Aorta (tissue), 5 donors: Measurements from ENCODE around the gene S100A13. TPM values are rescaled to one million over a fixed set of nuclear protein-coding genes. Genes with fewer than 3 reads are reported as not detected.
"Not testable (repeated sequence)": the region's sequence is repeated elsewhere in the genome, so short reads cannot be mapped to it uniquely, and the experiment has no call there.

Experiments
- ATAC-seq: fragments of 200-7000 bp; cut with Tn5 transposase; one replicate; pipeline ENCODE4 v1.9.1; 2022; ENCODE audit warnings: moderate library complexity; ENCODE audit not compliant: low FRiP score
- DNase-seq, 2 donors: peaks; one replicate each; pipeline ENCODE4 v3.0.0-alpha.2; 2020
- H3K27ac ChIP-seq, 2 donors: one replicate each; pipeline ENCODE4 v1.5.1; 2013; ENCODE audit warnings: low read length in 2 of 2, mild to moderate bottlenecking in 2 of 2, moderate library complexity in 2 of 2, control low read depth in 1 of 2, inconsistent platforms in 1 of 2, low read depth in 1 of 2
- H3K27me3 ChIP-seq, 2 donors: one replicate each; pipeline ENCODE4 v1.6.1; 2013; ENCODE audit warnings: control low read depth in 1 of 2, low read length in 1 of 2, mild to moderate bottlenecking in 1 of 2, moderate library complexity in 1 of 2; ENCODE audit not compliant: insufficient read depth in 2 of 2, control insufficient read depth in 1 of 2
- H3K36me3 ChIP-seq, 2 donors: one replicate each; pipeline ENCODE4 v1.6.1; 2013; ENCODE audit warnings: control low read depth in 1 of 2, low read length in 1 of 2, mild to moderate bottlenecking in 1 of 2; ENCODE audit not compliant: insufficient read depth in 2 of 2, control insufficient read depth in 1 of 2
- H3K4me1 ChIP-seq, 2 donors: one replicate each; pipeline ENCODE4 v1.6.1; 2013; ENCODE audit warnings: low read length in 2 of 2, control low read depth in 1 of 2, mild to moderate bottlenecking in 1 of 2, moderate library complexity in 1 of 2; ENCODE audit not compliant: insufficient read depth in 2 of 2, control insufficient read depth in 1 of 2
- H3K4me3 ChIP-seq, 2 donors: one replicate each; pipeline ENCODE4 v1.5.1; 2013; ENCODE audit warnings: low read length in 2 of 2, control low read depth in 1 of 2, mild to moderate bottlenecking in 1 of 2
- H3K9me3 ChIP-seq: one replicate; pipeline ENCODE4 v1.6.1; 2013; ENCODE audit warnings: mild to moderate bottlenecking, low read length; ENCODE audit not compliant: control insufficient read depth
- WGBS, 2 donors: extraction: QIAGEN DNeasy Blood & Tissue Kit; methylation state at CpG; one replicate each; pipeline ENCODE4 v1.1.7; 2013; 5-methylcytosine and 5-hydroxymethylcytosine counted together
- intact Hi-C, 2 donors: fragments of 100-400 bp; cut with DNase I; formaldehyde crosslinking; loops; one replicate each; pipeline versions ENCODE4 v1.14.2 to v1.15.0; 2022
- polyA plus RNA-seq, 2 donors: library from polyadenylated mRNA; stranded (reverse); fragments of 200-250 nt; gene quantifications; one replicate each; pipeline ENCODE4 v1.2.3, GENCODE V29; 2013
- total RNA-seq, 2 donors: library from RNA; stranded (reverse); fragmentation: NEBNext Ultra II Directional; extraction: Animal tissue kit (Norgen Biotek cat#: 25700); gene quantifications; one replicate each; pipeline ENCODE4 v1.2.1, GENCODE V29; 2021
- donor health status: healthy with polysubstance abuse.
- donor health status: Bipolar disorder and iron deficiency.
- donor health status: DM: no; HTN: no; CAD: no.
- donor health status: DM: no; HTN: no; CAD: no.
- donor health status: DM: yes; HTN: yes; CAD: no.

S100A13 gene
- total and polyA plus RNA-seq, 4 donors = 80.0 to 245 (median 177) TPM

DNA sequence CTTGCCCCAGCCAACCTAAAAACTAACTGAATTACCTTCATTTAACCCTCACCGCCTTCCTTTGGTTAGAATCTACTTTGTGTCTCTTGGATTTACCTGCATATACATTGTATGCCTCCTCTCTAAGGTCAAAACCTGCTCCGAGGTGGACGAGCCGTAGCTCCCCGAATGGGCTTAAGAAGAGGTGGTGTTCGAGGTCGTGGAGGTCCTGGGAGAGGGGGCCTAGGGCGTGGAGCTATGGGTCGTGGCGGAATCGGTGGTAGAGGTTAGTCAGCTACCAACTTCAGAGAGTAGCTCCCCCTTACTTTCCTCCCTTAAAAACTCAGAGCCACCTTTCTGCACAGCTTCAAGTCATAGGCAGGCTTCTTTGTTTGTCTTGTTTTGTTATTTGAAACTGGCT lies 15.8 kb upstream of the S100A13 start:
- Histone ChIP-seq H3K4me1 (no peaks in the 10 kb centered on the region), H3K4me3 (no peak overlapping the region), H3K36me3 (peaks cover 5 to 10% of the 10 kb centered on the region in 2 donors), H3K27me3 (no peaks in the 10 kb centered on the region), H3K9me3 (no peaks in the 10 kb centered on the region), H3K27ac (no peak overlapping the region)
- intact Hi-C loops = no loop called here
- peak in 1 of 2 donors; percentile 66 for DNase-seq
- ATAC-seq = no peak
- WGBS, 2 donors = 88 to 89% methylated on average over 11 of the region's 11 CpGs

- peaks cover 8 to 10% of the 10 kb centered on the region in 2 donors for H3K36me3 ChIP-seq
- H3K4me3 ChIP-seq = no peak overlapping the region
- no peaks in the 10 kb centered on the region for H3K4me1 ChIP-seq
- H3K27ac ChIP-seq = no peak overlapping the region
- 77 to 78% methylated on average over 11 of the region's 11 CpGs for WGBS, 2 donors
- DNase-seq = peak in 1 of 2 donors; percentile 40
- intact Hi-C loops = no loop called here
- no peak for ATAC-seq
- H3K9me3 ChIP-seq = no peaks in the 10 kb centered on the region
- no peaks in the 10 kb centered on the region for H3K27me3 ChIP-seq
These were observed 14.9 kb upstream of the S100A13 start for GRCh38 chr1:153642161-153642560.

DNA sequence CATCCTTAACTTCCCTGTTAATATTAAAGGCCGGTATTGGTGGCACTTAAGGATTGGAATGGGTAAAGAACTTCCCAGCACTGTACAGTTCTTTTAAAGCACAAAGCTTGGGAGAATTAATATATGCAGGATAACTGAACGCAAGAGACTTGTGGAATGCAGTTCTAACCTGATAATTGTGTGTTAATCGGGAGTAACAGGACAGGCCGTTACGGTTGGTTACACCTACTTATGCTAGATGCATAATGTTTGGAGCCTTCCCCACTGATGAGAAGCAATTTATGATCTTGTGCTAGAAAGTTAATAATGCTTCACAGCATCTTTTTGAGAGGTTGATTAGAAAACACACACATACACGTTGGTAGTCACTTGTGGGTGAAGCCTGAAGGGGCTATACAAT lies 13.6 kb upstream of the S100A13 start:
- no peaks in the 10 kb centered on the region for H3K9me3 ChIP-seq
- DNase-seq (no peak), ATAC-seq (no peak)
- H3K27ac ChIP-seq = no peak overlapping the region
- H3K27me3 ChIP-seq = no peaks in the 10 kb centered on the region
- intact Hi-C loops = no loop called here
- WGBS, 2 donors = 59 to 63% methylated on average over 6 of the region's 6 CpGs
- H3K36me3 ChIP-seq = peaks cover 10 to 11% of the 10 kb centered on the region in 2 donors
- no peak overlapping the region for H3K4me3 ChIP-seq
- no peaks in the 10 kb centered on the region for H3K4me1 ChIP-seq

GRCh38 chr1:153640213-153640612 lies 12.9 kb upstream of the S100A13 start:
- peaks cover 9 to 10% of the 10 kb centered on the region in 2 donors for H3K36me3 ChIP-seq

DNA sequence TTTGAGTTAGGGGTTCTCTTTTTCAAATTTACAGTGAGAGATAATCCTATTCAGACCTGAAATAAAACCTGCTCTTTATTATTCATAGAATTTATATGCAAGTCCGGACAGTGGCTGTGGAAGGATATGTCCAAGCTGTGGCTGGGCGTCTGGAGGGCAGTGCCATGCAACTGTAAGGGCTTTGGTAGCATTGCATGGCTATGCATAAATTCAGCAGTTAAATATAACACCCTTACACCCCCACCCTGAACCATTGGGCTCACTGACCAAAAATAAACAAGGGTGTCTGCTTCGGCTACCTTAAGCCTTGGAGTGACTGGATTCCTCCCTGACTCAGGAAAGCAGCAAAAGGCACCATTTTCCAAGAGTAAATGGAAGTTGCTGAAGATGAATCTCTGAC lies 12.0 kb upstream of the S100A13 start:
- DNase-seq = no peak
- peaks cover 8 to 9% of the 10 kb centered on the region in 2 donors for H3K36me3 ChIP-seq
- intact Hi-C loops = no loop called here
- H3K4me3 ChIP-seq = no peak overlapping the region
- WGBS, 2 donors = 71 to 73% methylated on average over 3 of the region's 3 CpGs
- no peaks in the 10 kb centered on the region for H3K27me3 ChIP-seq
- no peak overlapping the region for H3K27ac ChIP-seq
- ATAC-seq = no peak
- no peaks in the 10 kb centered on the region for H3K9me3 ChIP-seq
- no peaks in the 10 kb centered on the region for H3K4me1 ChIP-seq

More at GRCh38 chr1:153640213-153640612, 12.9 kb upstream of the S100A13 start:
- H3K27me3 ChIP-seq, intact Hi-C loops, DNase-seq, H3K27ac ChIP-seq, ATAC-seq, H3K4me3 ChIP-seq, H3K4me1 ChIP-seq, H3K9me3 ChIP-seq: not testable (repeated sequence)
- WGBS, 2 donors = 95 to 96% methylated on average over 5 of the region's 5 CpGs

GRCh38 chr1:153638261-153638660 lies 11.0 kb upstream of the S100A13 start:
- Histone ChIP-seq H3K27me3 (no peaks in the 10 kb centered on the region), H3K9me3 (no peaks in the 10 kb centered on the region), H3K27ac (no peak overlapping the region), H3K4me3 (no peak overlapping the region), H3K36me3 (peaks cover 8 to 9% of the 10 kb centered on the region in 2 donors), H3K4me1 (no peaks in the 10 kb centered on the region)
- no peak for DNase-seq
- intact Hi-C loops = no loop called here
- no peak for ATAC-seq
- 80 to 83% methylated on average over 6 of the region's 6 CpGs for WGBS, 2 donors

- Histone ChIP-seq H3K4me3 (no peak overlapping the region), H3K9me3 (no peaks in the 10 kb centered on the region), H3K27me3 (no peaks in the 10 kb centered on the region), H3K4me1 (no peaks in the 10 kb centered on the region), H3K36me3 (peaks cover 6 to 9% of the 10 kb centered on the region in 2 donors), H3K27ac (no peak overlapping the region)
- peak in 1 of 2 donors; percentile 37 for DNase-seq
- 28 to 33% methylated on average over 9 of the region's 9 CpGs for WGBS, 2 donors
- no peak for ATAC-seq
- intact Hi-C loops = no loop called here
These were observed 9.0 kb upstream of the S100A13 start for GRCh38 chr1:153636312-153636711.

DNA sequence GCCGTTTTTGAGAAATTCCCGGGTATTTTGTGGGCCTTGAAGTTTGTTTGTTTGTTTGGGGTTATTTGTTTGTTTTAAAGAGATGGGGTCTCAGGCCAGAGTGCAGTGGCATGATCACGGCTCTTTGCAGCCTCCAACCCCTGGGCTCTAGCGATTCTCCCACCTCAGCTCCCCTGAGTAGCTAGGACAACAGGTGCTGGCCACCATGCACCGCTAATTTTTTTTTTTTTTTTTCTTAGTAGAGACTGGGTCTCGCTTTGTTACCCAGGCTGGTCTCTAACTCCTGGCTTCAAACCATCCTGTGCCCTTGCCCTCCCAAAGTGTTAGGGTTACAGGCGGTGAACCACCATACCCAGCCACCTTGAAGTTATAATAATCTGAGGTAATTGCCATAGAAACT lies 8.6 kb upstream of the S100A13 start:
- intact Hi-C loops = no loop called here
- Histone ChIP-seq H3K9me3 (no peaks in the 10 kb centered on the region), H3K4me3 (no peak overlapping the region), H3K27ac (no peak overlapping the region), H3K27me3 (no peaks in the 10 kb centered on the region), H3K36me3 (peaks cover 6 to 9% of the 10 kb centered on the region in 2 donors), H3K4me1 (no peaks in the 10 kb centered on the region)
- 92 to 94% methylated on average over 7 of the region's 7 CpGs for WGBS, 2 donors
- DNase-seq (peak in 1 of 2 donors; percentile 36), ATAC-seq (no peak)

DNA sequence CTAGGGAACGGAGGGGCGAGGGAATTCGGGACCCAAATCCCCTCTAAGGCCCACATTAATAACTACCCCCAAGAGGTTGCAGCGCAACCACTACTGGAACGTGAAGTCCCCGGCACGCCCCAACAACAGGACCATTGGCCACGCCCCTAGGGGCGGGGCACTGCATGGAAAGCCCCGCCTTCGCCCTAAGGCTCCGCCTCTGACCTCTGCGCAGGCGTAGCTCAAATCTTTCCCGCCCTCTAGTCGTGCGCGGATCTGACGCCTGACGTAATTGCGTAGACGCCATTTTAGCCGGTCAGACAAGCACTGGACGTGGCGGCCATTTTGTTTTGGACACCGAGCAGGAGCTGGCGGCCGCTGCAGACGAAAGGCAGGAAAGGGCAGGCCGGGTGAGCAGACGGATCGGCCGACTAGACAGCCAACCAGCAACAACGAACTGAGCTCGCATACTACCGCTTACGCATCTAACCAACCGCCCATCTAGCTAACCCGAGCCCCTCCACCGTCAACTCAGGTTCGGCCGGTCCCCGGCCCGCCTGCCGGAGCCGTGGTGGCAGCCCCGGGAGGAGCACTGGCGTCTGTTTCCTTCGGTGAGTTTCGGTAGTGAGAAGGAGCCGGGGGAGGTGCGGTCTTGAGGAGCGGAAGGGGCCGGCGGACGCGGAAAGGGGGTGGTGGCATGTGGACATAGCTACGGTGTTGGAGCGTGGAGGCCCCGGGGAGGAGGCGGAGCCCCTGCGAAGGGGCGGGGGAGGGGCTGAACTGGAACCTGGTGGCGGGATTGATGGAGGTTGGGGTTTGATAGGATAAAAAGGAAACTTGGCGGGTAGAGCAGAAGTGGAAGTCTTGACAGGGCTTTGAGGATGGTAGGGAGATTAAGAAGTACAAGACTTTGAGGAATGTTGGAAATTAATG lies 6.7 kb upstream of the S100A13 start, which contains the start of gene CHTOP:
Gene CHTOP (plus strand): TSS at position 313 of the 912 bp plus-strand sequence. CDS start 2,523 bp downstream, outside the sequence.
- WGBS, 2 donors = 3% methylated on average over 65 of the region's 65 CpGs
- intact Hi-C loops = no loop called here
- Histone ChIP-seq H3K9me3 (no peaks in the 10 kb centered on the region), H3K36me3 (peaks cover 2 to 6% of the 10 kb centered on the region in 2 donors), H3K27me3 (no peaks in the 10 kb centered on the region), H3K4me3 (peak within 1 kb of the TSS; percentile 55 to 56), H3K4me1 (no peaks in the 10 kb centered on the region), H3K27ac (peak within 1 kb of the TSS; percentile 71 to 97)
- peak; percentile 98 for ATAC-seq
- DNase-seq = peak; percentile 98
